ENCODE results near the gene MOB3B. TPM values are rescaled to one million over a fixed set of nuclear protein-coding genes. Genes with fewer than 3 reads are reported as not detected.
A peak's percentile ranks its signal among the peaks of the same experiment; 100 is the strongest.

Gene MOB3B
- total RNA-seq, 1 donor from 2014 or later: 3.8 TPM

DNA sequence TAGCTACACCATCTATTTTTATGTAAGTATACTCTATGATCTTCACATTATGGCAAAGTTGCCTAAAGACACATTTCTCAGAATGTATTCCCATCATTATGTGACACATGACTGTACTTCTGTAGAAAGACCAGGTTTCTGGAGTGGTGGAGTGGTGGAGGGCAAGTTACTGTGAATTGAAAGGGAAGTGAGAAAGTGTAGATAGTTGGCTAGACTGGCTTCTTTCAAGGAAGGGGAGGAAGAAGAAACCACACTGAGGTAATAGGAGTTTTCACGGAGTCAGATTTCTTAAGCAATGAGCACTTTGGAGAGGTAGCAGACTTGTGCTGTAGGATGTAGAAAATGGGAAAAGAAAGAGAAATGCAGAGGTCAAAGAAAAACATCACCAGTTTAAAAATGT, 181.7 kb downstream of the MOB3B start:
- Mint-ChIP-seq H3K36me3 (ENCODE audit: low read depth) (no peaks in the 10 kb centered on the region), H3K27ac (ENCODE audit: unreplicated experiment) (no peak overlapping the region), H3K9me3 (ENCODE audit: low read depth) (no peaks in the 10 kb centered on the region), H3K4me1 (ENCODE audit: low read depth) (peaks cover 23% of the 10 kb centered on the region), H3K27me3 (ENCODE audit: low read depth) (no peaks in the 10 kb centered on the region), H3K4me3 (ENCODE audit: unreplicated experiment) (no peak overlapping the region)
- no peak for DNase-seq (ENCODE audit: low spot score)
- TF ChIP-seq, protein P1, sequence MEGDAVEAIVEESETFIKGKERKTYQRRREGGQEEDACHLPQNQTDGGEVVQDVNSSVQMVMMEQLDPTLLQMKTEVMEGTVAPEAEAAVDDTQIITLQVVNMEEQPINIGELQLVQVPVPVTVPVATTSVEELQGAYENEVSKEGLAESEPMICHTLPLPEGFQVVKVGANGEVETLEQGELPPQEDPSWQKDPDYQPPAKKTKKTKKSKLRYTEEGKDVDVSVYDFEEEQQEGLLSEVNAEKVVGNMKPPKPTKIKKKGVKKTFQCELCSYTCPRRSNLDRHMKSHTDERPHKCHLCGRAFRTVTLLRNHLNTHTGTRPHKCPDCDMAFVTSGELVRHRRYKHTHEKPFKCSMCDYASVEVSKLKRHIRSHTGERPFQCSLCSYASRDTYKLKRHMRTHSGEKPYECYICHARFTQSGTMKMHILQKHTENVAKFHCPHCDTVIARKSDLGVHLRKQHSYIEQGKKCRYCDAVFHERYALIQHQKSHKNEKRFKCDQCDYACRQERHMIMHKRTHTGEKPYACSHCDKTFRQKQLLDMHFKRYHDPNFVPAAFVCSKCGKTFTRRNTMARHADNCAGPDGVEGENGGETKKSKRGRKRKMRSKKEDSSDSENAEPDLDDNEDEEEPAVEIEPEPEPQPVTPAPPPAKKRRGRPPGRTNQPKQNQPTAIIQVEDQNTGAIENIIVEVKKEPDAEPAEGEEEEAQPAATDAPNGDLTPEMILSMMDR (IDR thresholded peaks at IDR 0.05): no peak

DNA sequence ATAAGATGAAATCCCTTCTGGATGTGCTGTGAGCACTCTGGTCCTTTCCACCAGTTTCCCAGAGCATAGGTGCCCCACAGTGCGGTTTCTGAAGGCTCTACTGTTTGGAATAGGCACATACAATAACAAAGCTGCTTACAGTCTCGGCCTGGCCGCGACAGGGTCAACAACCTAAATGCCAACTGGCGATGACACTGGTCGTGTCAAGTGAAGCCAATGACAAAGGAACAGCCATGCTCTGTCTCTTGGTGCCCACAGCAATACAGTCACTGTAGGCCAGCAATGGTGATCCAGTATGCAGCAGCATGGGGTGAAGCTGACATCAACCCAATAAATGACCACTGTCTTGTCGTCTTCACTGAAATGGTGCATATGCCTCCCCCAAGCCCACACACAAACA, 184.8 kb downstream of the MOB3B start:
- no peak overlapping the region for H3K27ac Mint-ChIP-seq (ENCODE audit: unreplicated experiment)
- no peaks in the 10 kb centered on the region for H3K27me3 Mint-ChIP-seq (ENCODE audit: low read depth)
- TF ChIP-seq, protein P1 (IDR thresholded peaks at IDR 0.05): no peak
- H3K4me3 Mint-ChIP-seq (ENCODE audit: unreplicated experiment): no peak overlapping the region
- H3K9me3 Mint-ChIP-seq (ENCODE audit: low read depth): no peaks in the 10 kb centered on the region
- H3K36me3 Mint-ChIP-seq (ENCODE audit: low read depth): no peaks in the 10 kb centered on the region
- peaks cover 34% of the 10 kb centered on the region for H3K4me1 Mint-ChIP-seq (ENCODE audit: low read depth)
- no peak for DNase-seq (ENCODE audit: low spot score)

DNA sequence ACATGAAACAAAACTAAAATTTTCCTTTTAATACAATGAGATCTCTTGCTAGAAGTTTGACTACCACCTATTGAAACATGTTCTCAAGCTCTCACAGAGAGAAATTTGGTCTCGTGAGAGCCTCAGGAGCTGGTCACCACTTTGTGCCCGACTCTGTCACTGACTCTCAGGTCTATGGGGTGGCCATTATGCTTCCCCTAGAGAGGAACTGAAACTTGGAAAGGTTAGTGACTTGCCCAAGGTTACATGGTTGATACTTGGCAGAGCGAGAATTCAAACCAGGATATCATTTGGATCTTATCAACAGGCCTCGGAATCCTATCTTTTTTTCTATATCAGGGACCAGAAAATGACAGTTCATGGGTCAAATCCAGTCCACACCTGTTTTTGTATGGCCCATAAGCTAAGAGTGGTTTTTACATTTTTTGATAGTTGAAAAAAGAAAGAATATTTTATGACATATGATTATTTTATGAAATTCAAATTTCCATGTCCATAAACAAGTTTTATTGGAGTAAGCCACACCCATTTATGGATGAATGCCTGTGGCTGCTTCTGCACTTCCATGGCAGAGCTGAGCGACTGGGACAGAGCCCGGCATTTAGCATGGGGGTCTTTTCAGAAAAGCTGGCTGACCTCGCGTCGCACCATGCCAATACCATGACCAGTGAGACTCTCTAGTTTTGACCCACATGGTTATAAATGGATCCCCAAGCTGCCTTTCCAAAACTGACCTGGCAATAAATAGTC, 187.9 kb downstream of the MOB3B start:
- Mint-ChIP-seq H3K4me3 (ENCODE audit: unreplicated experiment) (no peak overlapping the region), H3K27ac (ENCODE audit: unreplicated experiment) (peak overlapping the region; percentile 71), H3K9me3 (ENCODE audit: low read depth) (no peaks in the 10 kb centered on the region), H3K36me3 (ENCODE audit: low read depth) (no peaks in the 10 kb centered on the region), H3K27me3 (ENCODE audit: low read depth) (no peaks in the 10 kb centered on the region), H3K4me1 (ENCODE audit: low read depth) (peaks cover 46% of the 10 kb centered on the region)
- DNase-seq (ENCODE audit: low spot score): no peak
- TF ChIP-seq, protein P1 (IDR thresholded peaks at IDR 0.05): no peak

DNA sequence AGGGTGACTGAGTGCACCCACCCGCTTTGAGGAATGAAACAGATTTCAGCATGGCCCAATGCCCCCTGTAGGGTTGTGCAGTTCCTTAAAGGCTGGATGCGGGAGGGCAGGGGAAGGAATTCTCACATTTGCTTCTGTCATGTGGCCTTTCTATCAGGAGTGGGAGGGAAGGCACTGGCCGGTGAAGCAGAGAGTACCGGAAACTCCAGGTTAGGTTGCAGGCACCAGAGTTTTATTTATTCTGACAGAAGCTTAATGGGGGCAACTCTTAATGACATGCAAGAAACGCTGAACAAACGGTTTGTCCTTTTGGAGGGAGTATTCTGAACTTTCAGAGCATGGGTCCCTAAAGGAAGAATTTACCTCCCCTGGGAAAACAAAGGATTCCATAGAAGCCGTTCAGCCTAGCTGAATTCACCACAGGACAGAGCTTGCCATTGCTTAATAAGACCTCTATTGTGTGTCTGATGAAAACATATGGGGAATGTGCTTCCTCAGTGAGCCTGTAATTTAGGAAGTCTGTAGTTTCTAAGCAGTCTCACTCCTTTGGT, 188.6 kb downstream of the MOB3B start:
- Mint-ChIP-seq H3K27ac (ENCODE audit: unreplicated experiment) (peak overlapping the region; percentile 32), H3K9me3 (ENCODE audit: low read depth) (no peaks in the 10 kb centered on the region), H3K27me3 (ENCODE audit: low read depth) (no peaks in the 10 kb centered on the region), H3K4me3 (ENCODE audit: unreplicated experiment) (no peak overlapping the region), H3K36me3 (ENCODE audit: low read depth) (no peaks in the 10 kb centered on the region), H3K4me1 (ENCODE audit: low read depth) (peaks cover 46% of the 10 kb centered on the region)
- TF ChIP-seq, protein P1 (IDR thresholded peaks at IDR 0.05): no peak
- DNase-seq (ENCODE audit: low spot score): no peak

DNA sequence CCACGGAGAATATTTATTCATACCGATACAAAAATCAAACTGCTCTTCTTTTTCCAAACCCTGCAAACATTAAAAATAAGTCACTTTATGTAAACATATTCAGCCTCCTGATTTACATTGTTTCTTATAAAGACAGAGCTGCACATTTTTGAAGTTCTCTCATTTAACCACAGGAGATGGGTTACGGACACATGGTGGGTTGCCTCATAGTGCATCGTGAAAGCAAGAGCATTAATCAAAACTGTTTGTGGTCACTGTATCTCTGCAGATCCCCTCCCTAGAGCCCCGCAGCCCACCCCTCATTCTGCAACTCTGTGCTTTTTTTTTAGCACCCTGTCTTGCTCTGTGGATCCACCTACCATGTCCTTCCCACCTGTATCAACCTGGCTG, 189.3 kb downstream of the MOB3B start:
- Mint-ChIP-seq H3K36me3 (ENCODE audit: low read depth) (no peaks in the 10 kb centered on the region), H3K27me3 (ENCODE audit: low read depth) (peaks cover 2% of the 10 kb centered on the region), H3K27ac (ENCODE audit: unreplicated experiment) (peak overlapping the region; percentile 78), H3K9me3 (ENCODE audit: low read depth) (no peaks in the 10 kb centered on the region), H3K4me3 (ENCODE audit: unreplicated experiment) (no peak overlapping the region), H3K4me1 (ENCODE audit: low read depth) (peaks cover 46% of the 10 kb centered on the region)
- DNase-seq (ENCODE audit: low spot score): no peak
- TF ChIP-seq, protein P1 (IDR thresholded peaks at IDR 0.05): no peak

All from chondrocyte (in vitro differentiated cells).